DMS79 (cell line): ENCODE data around the gene ASB8.
A peak's percentile ranks its signal among the peaks of the same experiment; 100 is the strongest.
"Not testable (repeated sequence)": the region's sequence is repeated elsewhere in the genome, so short reads cannot be mapped to it uniquely, and the experiment has no call there.

Experiments
- DNase-seq: peaks from one replicate; lab custom pipeline; 2025; lab: John Stamatoyannopoulos, UW

Gene ASB8

DNA sequence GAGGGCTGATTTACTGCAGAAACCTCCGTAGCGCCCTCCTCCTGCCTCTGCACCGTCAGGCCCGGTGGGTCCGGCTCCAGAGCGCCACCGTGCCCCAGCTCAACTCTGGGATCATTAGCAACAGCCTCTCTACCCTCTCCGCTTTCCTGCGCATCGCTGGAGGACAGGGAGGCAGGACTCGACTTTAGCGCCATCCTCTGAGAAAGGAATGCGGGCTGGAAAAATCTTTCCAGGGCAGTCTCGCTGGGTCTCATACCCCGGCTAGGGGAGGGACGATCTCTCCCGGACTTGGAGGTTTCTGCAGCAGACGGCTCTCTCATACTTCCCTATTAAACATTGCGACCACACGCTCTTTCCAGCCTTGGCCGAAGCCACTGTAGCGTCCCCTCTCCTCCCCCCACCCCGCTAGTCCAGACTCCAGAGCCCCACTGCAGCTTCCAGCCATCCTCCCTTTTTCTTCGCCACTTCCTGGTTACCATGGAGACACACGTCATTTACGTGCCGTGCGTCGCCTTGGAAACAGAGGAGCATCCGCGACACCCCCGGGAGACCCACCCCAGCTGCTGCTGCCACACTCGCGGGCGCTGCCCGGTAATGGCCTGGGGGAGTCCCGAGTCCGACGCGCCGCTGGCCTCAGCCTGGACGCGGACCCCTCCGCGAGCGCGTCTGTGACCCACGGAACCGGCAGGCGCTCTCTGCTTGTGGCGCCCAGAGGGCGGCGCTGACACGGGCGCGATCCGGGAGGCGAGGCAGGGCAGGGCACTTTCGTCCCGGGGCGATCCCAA is 26.0 kb upstream of the ASB8 start, which contains the start of gene CCDC184:
Gene CCDC184 (plus strand): TSS at position 554 of the 785 bp plus-strand sequence. CDS start 479 bp downstream, outside the sequence.
- DNase-seq: peak; percentile 66

- no peak for DNase-seq
Observed at GRCh38 chr12:48182631-48183030, 25.3 kb upstream of the ASB8 start.

DNA sequence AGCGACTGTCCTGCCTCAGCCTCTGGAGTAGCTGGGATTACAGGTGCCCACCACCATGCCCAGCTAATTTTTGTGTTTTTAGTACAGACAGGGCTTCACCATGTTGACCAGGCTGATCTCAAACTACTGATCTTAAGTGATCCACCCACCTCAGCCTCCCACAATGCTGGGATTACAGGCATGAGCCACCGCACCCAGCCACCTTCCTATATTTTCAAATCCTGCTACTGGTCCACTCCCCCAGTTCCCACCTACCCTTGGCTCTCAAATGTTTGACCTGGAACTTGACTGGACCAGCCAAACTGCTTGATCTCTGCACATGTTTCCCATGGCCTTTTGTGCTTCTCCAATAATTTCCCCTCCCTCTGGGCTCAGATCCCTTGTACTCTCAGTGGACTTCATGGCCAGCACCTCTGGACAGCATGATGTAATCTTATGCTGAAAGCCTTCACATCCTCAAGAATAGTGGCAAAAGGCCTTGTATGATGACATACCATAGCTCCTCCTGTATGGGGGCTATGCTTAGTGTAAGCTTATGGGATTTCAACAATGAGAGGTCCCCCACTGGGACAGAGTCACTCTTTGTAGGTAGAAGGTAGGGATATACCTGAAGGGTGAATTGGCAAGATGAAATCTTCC is 23.7 kb upstream of the ASB8 start:
- no peak for DNase-seq

- DNase-seq: no peak
Observed at GRCh38 chr12:48180424-48180823, 23.1 kb upstream of the ASB8 start.

DNA sequence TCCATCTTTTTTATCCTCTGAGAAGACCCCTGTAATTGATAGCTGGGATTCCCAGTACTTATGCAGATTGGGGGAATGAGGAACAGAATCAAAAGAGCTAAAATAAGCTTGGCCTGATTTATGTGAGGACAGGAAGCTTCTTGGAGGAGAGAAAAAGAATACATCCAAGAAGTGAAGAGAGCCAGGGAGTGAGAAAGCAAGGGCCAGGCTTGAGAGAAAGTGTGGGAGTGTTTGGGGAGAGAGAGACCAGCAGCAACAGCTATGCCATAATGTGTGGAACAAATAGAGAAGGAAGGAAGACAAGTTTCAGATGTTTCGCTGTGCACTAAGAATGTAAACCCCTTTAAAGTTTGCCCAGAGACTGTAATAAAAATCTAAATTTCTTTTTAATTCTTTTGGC is 22.2 kb upstream of the ASB8 start:
- DNase-seq: no peak

- no peak for DNase-seq
Observed at GRCh38 chr12:48177982-48178381, 20.7 kb upstream of the ASB8 start.

DNA sequence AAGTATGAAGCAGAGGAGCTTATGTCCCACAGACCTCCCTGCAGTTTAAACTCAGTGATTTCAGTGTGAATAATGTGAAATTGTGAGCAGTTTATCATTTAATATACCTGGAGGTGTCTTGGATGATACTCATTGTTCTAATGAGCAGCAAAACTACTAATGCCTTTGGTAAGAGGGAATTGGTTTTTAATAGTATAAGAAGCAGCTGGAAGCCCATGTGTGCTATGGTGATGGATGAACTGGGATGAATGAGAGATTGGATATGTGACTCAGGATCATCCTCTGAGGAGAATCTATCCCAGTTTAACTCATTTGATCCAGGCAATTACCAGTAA is 19.1 kb upstream of the ASB8 start:
- DNase-seq: no peak

- no peak for DNase-seq
Observed at GRCh38 chr12:48175613-48176416, 18.5 kb upstream of the ASB8 start.

DNA sequence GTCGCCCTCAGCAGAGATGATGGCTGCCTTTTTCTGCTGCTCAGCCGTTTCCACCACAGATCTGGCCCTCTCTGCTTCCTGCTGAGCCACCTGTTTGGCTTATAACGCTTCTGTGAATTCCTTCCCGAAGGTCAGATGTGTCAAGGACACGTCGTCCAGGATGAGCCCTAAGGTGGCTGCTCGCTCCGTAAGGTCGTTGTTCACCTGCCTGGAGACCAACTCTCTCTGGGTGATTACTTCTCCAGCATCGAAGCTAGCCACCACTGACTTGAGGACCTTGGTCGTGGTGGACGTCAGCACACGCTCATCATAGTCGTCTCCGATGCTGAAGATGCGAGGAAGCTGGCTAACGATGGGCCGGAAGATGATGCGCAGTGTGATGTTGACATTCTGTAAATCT is 11.7 kb upstream of the ASB8 start:
- DNase-seq: no peak

- peak; percentile 37 for DNase-seq
Observed at GRCh38 chr12:48165089-48165981, 8.0 kb upstream of the ASB8 start.

DNA sequence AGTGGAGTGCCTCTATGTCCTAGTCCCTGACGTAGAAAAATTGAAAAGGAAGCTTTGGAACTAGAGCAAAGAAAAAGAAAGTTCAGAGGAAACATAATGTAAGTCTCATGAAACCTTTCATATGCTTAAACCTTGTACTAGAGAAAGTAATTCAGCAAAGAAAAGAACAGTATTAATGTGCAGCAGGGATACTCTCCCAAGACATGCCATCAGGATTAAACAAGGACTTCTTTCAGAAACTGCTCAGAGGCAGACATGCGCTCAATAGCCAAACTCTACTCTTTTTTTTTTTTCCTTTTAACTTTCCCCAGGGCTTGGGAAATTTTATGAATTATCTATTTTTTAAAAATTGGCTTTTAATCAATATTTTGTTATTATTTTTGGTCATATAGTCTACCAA is 7.1 kb upstream of the ASB8 start:
- DNase-seq: no peak

GRCh38 chr12:48163150-48163747 is 5.9 kb upstream of the ASB8 start:
- DNase-seq: no peak

- DNase-seq: no peak
Observed at GRCh38 chr12:48160807-48161206, 3.5 kb upstream of the ASB8 start.

GRCh38 chr12:48160046-48160445 is 2.7 kb upstream of the ASB8 start:
- DNase-seq: no peak

GRCh38 chr12:48157889-48158370 is 615 bp upstream of the ASB8 start:
- DNase-seq: no peak

DNA sequence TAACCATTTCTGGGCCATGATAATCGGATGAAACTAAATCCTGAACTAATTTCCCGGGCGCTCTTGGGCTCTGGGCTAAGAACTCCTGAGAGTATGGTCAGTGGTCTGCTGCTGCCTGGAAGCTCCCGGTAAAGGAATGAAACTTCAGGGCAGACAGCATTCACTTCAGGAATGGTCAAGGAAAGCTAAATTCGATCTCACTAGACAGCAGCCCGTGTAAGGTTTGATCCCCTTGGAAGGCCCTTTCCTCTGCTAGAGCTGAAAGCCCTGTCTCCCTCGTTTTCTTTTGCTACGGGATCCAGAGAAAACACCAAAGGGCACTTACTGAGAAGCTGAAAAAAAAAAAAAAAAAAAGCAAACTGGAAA is 680 bp downstream of the ASB8 start:
- DNase-seq: no peak

- not testable (repeated sequence) for DNase-seq
Observed at GRCh38 chr12:48155786-48156185, 1.5 kb downstream of the ASB8 start.

DNA sequence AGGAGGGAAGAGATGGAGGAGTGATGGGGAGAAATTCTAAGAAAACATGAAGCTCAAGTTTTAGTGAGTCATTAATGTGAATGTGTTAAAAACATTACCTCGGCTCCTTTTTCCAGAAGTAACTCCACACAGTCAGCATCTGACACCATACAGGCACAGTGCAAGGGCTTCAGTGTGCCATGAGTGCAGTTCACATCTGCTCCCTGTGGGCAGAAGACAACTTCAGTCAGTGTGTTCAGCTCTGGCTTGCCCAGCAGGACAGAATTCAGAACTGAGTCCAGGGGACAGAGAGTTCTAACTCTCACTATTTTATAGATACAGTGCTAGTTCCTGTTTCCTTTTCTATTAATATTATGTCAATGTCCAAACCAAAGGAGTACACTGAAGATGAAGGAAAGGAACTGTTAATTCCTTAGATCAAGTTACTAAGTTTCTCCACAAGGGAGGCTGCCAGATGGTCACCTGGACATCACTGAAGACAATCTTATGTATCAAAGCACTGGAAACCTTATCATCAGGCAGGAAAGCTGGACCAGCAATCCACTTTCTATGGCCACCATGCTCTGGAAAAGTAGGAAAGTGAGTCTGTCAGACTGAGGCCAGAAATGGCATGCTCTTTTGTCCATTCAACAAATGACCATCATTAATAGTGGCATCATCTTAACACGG is 6.1 kb downstream of the ASB8 start:
- no peak for DNase-seq

DNA sequence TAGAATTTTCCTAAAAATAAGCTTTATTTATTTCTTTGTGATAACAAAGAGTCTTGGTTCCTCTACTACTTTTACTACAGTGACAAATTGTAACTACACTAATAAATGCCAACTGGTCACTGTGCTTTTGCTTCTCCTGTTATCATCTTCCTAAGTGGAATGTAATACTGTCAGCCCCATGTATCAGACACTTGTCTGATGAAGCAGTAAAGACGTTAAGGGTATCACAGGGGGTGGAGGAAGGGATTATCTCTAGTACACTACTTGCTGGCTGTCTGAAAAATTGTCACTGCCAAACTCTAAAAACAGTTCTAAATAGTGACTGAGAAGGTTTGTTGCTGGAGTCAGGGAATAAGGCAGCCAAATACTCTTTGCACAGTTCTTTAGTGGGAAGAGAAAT is 11.3 kb downstream of the ASB8 start:
- DNase-seq: no peak

- no peak for DNase-seq
Observed at GRCh38 chr12:48143898-48144297, 13.4 kb downstream of the ASB8 start.
